ENCODE measurements around the gene PIAS4. TPM values are rescaled to one million over a fixed set of nuclear protein-coding genes. Genes with fewer than 3 reads are reported as not detected.

The PIAS4 gene
- total and polyA plus RNA-seq, 2 of the 13 experiments (the other 11 are each of a cell fraction or from before 2014, with no cell fraction given), result 9.0 to 20.1 TPM

DNA sequence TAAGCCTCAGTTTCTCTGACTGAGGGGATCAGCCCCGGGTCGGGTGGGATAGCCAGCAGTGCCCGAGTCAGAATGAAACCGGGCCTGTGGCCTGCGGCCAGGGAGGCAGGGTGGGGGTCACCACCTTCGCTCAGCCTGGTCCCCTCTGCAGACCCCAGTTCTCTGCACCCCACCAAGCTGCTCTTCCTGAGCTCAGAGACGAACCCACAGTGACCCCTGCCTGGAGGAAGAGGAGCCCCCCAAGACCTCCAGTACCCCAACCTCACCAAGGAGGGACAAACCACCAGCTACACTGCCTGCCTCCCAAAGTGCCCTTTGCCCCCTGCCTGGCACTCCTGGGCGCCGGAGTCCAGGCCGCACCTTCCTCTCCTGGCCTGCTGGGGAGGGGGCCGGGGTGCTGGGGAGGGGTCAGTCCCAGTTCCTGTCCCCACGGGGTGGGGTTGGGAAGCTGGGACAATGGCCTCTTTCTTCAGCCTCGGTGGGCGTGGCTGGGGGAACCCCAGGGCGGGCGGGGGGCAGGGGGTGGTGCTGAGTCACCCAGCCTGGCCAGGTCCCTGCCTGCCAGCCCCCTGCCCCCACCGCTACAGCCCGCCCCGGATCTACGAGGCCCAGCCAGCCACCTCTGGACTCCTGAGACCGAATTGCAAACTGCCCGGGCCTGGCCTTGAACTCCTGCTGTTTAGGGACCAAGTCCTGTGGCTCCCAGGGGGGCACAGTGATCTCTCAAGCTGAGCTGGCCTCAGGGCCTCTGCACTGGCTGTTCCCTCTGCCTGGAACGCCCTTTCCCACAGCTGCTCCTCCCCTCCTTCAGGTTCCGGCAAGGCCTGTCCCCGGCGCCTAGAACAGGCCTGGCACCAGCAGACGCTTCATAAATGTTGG, 44.8 kb downstream of the PIAS4 start (continued):
- TF ChIP-seq, protein P1, sequence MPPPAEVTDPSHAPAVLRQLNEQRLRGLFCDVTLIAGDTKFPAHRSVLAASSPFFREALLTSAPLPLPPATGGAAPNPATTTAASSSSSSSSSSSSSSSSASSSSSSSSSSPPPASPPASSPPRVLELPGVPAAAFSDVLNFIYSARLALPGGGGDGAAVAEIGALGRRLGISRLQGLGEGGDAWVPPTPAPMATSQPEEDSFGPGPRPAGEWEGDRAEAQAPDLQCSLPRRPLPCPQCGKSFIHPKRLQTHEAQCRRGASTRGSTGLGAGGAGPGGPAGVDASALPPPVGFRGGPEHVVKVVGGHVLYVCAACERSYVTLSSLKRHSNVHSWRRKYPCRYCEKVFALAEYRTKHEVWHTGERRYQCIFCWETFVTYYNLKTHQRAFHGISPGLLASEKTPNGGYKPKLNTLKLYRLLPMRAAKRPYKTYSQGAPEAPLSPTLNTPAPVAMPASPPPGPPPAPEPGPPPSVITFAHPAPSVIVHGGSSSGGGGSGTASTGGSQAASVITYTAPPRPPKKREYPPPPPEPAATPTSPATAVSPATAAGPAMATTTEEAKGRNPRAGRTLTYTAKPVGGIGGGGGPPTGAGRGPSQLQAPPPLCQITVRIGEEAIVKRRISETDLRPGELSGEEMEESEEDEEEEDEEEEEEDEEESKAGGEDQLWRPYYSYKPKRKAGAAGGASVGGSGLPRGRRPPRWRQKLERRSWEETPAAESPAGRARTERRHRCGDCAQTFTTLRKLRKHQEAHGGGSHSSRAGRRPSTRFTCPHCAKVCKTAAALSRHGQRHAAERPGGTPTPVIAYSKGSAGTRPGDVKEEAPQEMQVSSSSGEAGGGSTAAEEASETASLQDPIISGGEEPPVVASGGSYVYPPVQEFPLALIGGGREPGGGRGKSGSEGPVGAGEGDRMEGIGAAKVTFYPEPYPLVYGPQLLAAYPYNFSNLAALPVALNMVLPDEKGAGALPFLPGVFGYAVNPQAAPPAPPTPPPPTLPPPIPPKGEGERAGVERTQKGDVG (CRISPR knock-in tag; IDR thresholded peaks at IDR 0.05; ENCODE audit: borderline replicate concordance), result no peak; the same call in 1 of the 2 replicates
- TF ChIP-seq CHD4 (IDR thresholded peaks at IDR 0.05; ENCODE audit: borderline replicate concordance, low read length), result 0 out of 2 replicates have a peak, but pooled peaks have one; percentile 76
- 0 out of 2 replicates have a peak, but pooled peaks have one; percentile 39 for TF ChIP-seq RBAK (CRISPR knock-in tag; IDR thresholded peaks at IDR 0.05)
- peak; percentile 68; the same call in 1 of the 2 replicates for TF ChIP-seq HMG20A (CRISPR knock-in tag; IDR thresholded peaks at IDR 0.05; ENCODE audit: borderline replicate concordance)
- peak; percentile 75; the same call in 1 of the 2 replicates for TF ChIP-seq SIN3A (IDR thresholded peaks at IDR 0.05; ENCODE audit: borderline replicate concordance, low read depth, low read length)
- TF ChIP-seq, protein P2, sequence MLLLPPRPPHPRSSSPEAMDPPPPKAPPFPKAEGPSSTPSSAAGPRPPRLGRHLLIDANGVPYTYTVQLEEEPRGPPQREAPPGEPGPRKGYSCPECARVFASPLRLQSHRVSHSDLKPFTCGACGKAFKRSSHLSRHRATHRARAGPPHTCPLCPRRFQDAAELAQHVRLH (CRISPR knock-in tag; IDR thresholded peaks at IDR 0.05; ENCODE audit: borderline replicate concordance, low read depth), result peak; percentile 97; the same call in 1 of the 2 replicates
- TF ChIP-seq, protein P3, sequence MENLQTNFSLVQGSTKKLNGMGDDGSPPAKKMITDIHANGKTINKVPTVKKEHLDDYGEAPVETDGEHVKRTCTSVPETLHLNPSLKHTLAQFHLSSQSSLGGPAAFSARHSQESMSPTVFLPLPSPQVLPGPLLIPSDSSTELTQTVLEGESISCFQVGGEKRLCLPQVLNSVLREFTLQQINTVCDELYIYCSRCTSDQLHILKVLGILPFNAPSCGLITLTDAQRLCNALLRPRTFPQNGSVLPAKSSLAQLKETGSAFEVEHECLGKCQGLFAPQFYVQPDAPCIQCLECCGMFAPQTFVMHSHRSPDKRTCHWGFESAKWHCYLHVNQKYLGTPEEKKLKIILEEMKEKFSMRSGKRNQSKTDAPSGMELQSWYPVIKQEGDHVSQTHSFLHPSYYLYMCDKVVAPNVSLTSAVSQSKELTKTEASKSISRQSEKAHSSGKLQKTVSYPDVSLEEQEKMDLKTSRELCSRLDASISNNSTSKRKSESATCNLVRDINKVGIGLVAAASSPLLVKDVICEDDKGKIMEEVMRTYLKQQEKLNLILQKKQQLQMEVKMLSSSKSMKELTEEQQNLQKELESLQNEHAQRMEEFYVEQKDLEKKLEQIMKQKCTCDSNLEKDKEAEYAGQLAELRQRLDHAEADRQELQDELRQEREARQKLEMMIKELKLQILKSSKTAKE (CRISPR knock-in tag; IDR thresholded peaks at IDR 0.05; ENCODE audit: borderline replicate concordance), result peak; percentile 88
- peak; percentile 70; the same call in 1 of the 2 replicates for TF ChIP-seq MEIS1 (CRISPR knock-in tag; IDR thresholded peaks at IDR 0.05; ENCODE audit: borderline replicate concordance)
- peak; percentile 66; the same call in 1 of the 2 replicates for TF ChIP-seq IRX3 (CRISPR knock-in tag; IDR thresholded peaks at IDR 0.05; ENCODE audit: borderline replicate concordance, low read depth)
- TF ChIP-seq, protein P4, sequence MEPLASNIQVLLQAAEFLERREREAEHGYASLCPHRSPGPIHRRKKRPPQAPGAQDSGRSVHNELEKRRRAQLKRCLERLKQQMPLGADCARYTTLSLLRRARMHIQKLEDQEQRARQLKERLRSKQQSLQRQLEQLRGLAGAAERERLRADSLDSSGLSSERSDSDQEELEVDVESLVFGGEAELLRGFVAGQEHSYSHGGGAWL (CRISPR knock-in tag; IDR thresholded peaks at IDR 0.05), result no peak
- peak; percentile 87 for TF ChIP-seq ZSCAN25 (CRISPR knock-in tag; IDR thresholded peaks at IDR 0.05)
- no peak; the same call in 1 of the 2 replicates for TF ChIP-seq ZNF160 (CRISPR knock-in tag; IDR thresholded peaks at IDR 0.05)
- peak; percentile 53; the same call in 1 of the 2 replicates for TF ChIP-seq NFE2 (CRISPR knock-in tag; IDR thresholded peaks at IDR 0.05)
- TF ChIP-seq ZSCAN12 (CRISPR knock-in tag; IDR thresholded peaks at IDR 0.05), result no peak
- TF ChIP-seq PITX1 (CRISPR knock-in tag; IDR thresholded peaks at IDR 0.05), result peak; percentile 89
- peak; percentile 69; the same call in 1 of the 2 replicates for TF ChIP-seq KDM6A (CRISPR knock-in tag; IDR thresholded peaks at IDR 0.05; ENCODE audit: low read depth)
- peak; percentile 69; the same call in 1 of the 2 replicates for TF ChIP-seq NR2F2 (IDR thresholded peaks at IDR 0.05; ENCODE audit: borderline replicate concordance, low read depth)
- peak; percentile 67; a peak in 3 of 4 replicates for TF ChIP-seq POLR2A (IDR thresholded peaks at IDR 0.05; ENCODE audit: insufficient read depth in 1 of 2, low read depth in 2 of 2, low read length in 2 of 2)
- TF ChIP-seq POLR2G (IDR thresholded peaks at IDR 0.05; ENCODE audit: low read depth, low read length), result peak; percentile 54; the same call in 1 of the 2 replicates
- no peak for TF ChIP-seq ZNF776 (CRISPR knock-in tag; IDR thresholded peaks at IDR 0.05)
- TF ChIP-seq MAZ (IDR thresholded peaks at IDR 0.05; ENCODE audit: borderline replicate concordance, low read depth, low read length), result peak; percentile 56; the same call in 1 of the 2 replicates
- TF ChIP-seq MAZ (CRISPR knock-in tag; IDR thresholded peaks at IDR 0.05; ENCODE audit: low read depth), result peak; percentile 84
- TF ChIP-seq STAG1 (CRISPR knock-in tag; IDR thresholded peaks at IDR 0.05), result peak; percentile 34; the same call in 1 of the 2 replicates
- no peak; the same call in 1 of the 2 replicates for TF ChIP-seq ZNF652 (CRISPR knock-in tag; IDR thresholded peaks at IDR 0.05; ENCODE audit: borderline replicate concordance, low read depth)

All from HepG2 (cell line).